Calu3 (cell line): ENCODE data around the gene KMT2A. TPM values are rescaled to one million over a fixed set of nuclear protein-coding genes. Genes with fewer than 3 reads are reported as not detected.

Source experiments
- BruUV-seq: library from RNA; stranded (reverse); fragments of 400-500 nt; replicated peaks from 2 replicates; lab custom pipeline; 2021; lab: Mats Ljungman, UMichigan
- CTCF ChIA-PET: fragments of 300-600 bp; sonication (Branson Sonifier 250); formaldehyde crosslinking; loops from one replicate; lab custom pipeline; 2022; ENCODE audit warnings: antibody characterized with exemption; lab: Charles Lee
- DNase-seq: peaks from one replicate; pipeline ENCODE4 v3.0.0; 2022
- H3K27ac Mint-ChIP-seq: one replicate; pipeline ENCODE4 v1.8.0; 2022; ENCODE audit warnings: mixed read lengths; ENCODE audit not compliant: unreplicated experiment
- H3K27me3 Mint-ChIP-seq: one replicate; pipeline ENCODE4 v1.8.0; 2022; ENCODE audit warnings: mixed read lengths; ENCODE audit not compliant: unreplicated experiment
- H3K36me3 Mint-ChIP-seq: one replicate; pipeline ENCODE4 v1.8.0; 2022; ENCODE audit warnings: mild to moderate bottlenecking, moderate library complexity, mixed read lengths; ENCODE audit not compliant: insufficient read depth, unreplicated experiment
- H3K4me1 Mint-ChIP-seq: one replicate; pipeline ENCODE4 v1.8.0; 2022; ENCODE audit warnings: mild to moderate bottlenecking, low read depth, mixed read lengths; ENCODE audit not compliant: unreplicated experiment
- H3K4me3 Mint-ChIP-seq: one replicate; pipeline ENCODE4 v1.8.0; 2022; ENCODE audit warnings: mild to moderate bottlenecking, low read depth, moderate library complexity, mixed read lengths; ENCODE audit not compliant: unreplicated experiment
- H3K9me3 Mint-ChIP-seq: one replicate; pipeline ENCODE4 v1.8.0; 2022; ENCODE audit warnings: low read depth, mixed read lengths; ENCODE audit not compliant: unreplicated experiment
- intact Hi-C: fragments of 100-400 bp; cut with micrococcal nuclease; formaldehyde crosslinking; loops from one replicate; pipeline ENCODE4 v1.10.0; 2022; ENCODE audit not compliant: unreplicated experiment
- total RNA-seq: library from RNA; stranded (reverse); gene quantifications from 2 replicates; pipeline ENCODE4 v1.2.3, GENCODE V29; 2022
- TF ChIP-seq, protein P1 (sequence below): fragments of 200-600 bp; IDR thresholded peaks from one replicate; pipeline ENCODE4 v1.8.0; 2022; ENCODE audit warnings: antibody characterized with exemption; ENCODE audit not compliant: unreplicated experiment

KMT2A gene
- total RNA-seq, 1 experiment from 2014 or later = 58.1 TPM

DNA sequence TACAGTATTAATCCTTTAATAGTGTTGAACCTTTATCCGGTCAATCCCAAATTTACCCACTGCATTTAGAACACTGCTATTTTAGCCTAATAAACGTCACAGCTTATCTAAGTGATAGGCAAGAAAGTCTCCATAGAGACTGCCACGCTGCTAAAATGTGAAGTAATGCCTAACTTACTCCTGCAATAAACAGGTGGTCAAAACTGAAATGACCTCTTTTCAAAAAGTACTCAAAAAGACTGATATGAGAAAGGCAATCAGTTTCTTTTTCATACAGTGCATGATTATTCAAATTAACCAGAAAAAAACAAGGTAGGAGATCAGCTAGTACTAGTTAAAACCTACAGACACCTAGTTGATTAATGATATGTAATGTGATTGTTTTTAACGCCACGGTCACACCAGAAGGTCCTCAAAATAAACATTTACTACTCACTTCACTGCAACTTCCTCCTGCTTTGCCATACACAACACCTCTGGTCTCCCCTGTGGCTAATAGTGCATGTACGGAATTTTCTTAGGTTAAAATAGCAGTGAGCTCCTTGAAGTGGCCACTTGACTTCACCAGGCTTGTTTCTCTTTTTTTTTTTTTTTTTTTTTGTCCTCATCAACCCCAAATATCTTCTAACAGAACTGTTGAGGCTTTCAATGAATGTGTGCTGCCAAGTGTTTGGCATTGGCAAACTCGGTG is 26.1 kb upstream of the KMT2A start:
- no TSS peak for BruUV-seq
- Mint-ChIP-seq H3K27me3 (no peaks in the 10 kb centered on the region), H3K4me3 (no peak overlapping the region), H3K27ac (no peak overlapping the region), H3K4me1 (no peaks in the 10 kb centered on the region), H3K36me3 (peaks cover 16% of the 10 kb centered on the region), H3K9me3 (no peaks in the 10 kb centered on the region)
- intact Hi-C loops = no loop called here
- DNase-seq = no peak
- TF ChIP-seq, protein P1, sequence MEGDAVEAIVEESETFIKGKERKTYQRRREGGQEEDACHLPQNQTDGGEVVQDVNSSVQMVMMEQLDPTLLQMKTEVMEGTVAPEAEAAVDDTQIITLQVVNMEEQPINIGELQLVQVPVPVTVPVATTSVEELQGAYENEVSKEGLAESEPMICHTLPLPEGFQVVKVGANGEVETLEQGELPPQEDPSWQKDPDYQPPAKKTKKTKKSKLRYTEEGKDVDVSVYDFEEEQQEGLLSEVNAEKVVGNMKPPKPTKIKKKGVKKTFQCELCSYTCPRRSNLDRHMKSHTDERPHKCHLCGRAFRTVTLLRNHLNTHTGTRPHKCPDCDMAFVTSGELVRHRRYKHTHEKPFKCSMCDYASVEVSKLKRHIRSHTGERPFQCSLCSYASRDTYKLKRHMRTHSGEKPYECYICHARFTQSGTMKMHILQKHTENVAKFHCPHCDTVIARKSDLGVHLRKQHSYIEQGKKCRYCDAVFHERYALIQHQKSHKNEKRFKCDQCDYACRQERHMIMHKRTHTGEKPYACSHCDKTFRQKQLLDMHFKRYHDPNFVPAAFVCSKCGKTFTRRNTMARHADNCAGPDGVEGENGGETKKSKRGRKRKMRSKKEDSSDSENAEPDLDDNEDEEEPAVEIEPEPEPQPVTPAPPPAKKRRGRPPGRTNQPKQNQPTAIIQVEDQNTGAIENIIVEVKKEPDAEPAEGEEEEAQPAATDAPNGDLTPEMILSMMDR = no peak
- CTCF ChIA-PET = interaction anchor here (0.6 kb wide), 1 partner anchor 26 kb away, joined by 3 read pairs; the partner anchor contains the start of gene KMT2A

DNA sequence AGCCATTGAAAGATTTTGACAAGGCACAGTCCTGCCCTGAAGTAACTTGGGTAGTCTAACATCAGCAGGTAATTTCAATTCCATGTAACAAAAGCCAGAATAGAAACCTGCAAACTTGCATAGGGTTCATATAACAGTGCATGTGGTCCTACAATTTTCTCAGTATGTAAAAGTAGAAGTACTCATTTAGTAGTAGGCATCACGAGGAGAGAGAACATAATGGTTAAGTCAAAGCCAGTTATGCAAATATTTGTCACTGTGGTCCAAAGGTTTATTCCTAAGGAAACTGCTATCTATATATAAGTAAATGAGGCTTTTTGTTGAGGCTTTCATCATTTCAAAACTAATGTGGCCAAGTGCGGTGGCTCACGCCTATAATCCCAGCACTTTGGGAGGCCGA is 24.8 kb upstream of the KMT2A start:
- TF ChIP-seq, protein P1 = no peak
- BruUV-seq = no TSS peak
- Mint-ChIP-seq H3K4me1 (no peaks in the 10 kb centered on the region), H3K36me3 (peaks cover 16% of the 10 kb centered on the region), H3K4me3 (no peak overlapping the region), H3K27ac (no peak overlapping the region), H3K27me3 (no peaks in the 10 kb centered on the region), H3K9me3 (no peaks in the 10 kb centered on the region)
- no peak for DNase-seq
- CTCF ChIA-PET = interaction anchor here (0.7 kb wide), 1 partner anchor 18 kb away, joined by 5 read pairs; no protein-coding TSS in a partner anchor
- intact Hi-C loops = no loop called here

DNA sequence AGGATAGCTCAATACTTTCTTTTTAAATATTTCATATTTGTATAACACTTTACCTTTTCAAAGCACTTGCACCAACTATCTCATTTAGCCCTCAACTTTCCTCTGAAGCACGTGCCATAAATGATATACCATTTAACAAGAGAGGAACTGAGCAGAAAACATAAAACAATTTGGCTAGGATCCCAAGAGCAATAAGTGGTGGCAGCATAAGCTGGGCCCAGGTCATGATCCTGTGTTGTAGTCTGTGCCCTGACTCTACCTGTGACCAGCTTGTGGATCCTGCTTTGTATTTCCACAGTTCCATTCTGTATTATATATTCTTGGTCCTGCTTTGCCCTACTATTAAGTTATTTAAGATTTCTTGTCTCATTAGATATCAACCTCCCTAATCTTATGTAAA is 23.4 kb upstream of the KMT2A start:
- no peak for DNase-seq
- BruUV-seq = no TSS peak
- CTCF ChIA-PET = interaction anchor here (0.6 kb wide), 1 partner anchor 27 kb away, joined by 3 read pairs; no protein-coding TSS in a partner anchor
- H3K27me3 Mint-ChIP-seq = no peaks in the 10 kb centered on the region
- peaks cover 14% of the 10 kb centered on the region for H3K36me3 Mint-ChIP-seq
- no peak overlapping the region for H3K4me3 Mint-ChIP-seq
- intact Hi-C loops = no loop called here
- no peaks in the 10 kb centered on the region for H3K9me3 Mint-ChIP-seq
- H3K27ac Mint-ChIP-seq = no peak overlapping the region
- H3K4me1 Mint-ChIP-seq = peaks cover 6% of the 10 kb centered on the region
- TF ChIP-seq, protein P1 = no peak

DNA sequence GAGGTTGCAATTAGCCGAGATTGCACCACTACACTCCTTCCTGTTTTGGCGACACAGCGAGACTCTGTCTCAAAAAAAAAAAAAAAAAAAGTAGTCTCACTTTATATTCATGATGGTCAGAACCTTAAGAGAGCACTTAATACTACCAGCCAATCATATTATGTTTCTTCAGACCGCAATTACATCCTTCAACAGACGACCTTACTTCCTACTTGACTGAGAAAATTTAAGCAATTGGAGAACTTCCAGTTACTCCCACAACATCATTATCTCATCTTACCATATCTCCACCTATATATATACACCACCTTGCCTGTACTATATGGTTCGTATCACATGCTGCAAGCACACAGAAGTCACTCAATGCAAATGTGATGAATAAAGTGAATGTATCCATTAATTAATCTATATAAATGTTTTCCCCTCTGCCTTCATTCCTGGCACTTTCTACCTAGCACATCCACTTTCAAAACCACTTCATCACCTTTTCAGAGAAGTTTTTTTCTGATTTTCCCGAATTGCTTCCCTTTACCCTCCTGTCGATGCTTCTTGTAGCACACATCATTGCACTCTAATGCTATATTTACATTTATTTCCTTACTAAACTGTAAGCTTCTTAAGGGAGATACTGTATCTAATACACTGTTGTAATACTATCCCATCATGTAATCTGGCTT is 21.1 kb upstream of the KMT2A start:
- CTCF ChIA-PET = no interaction called here
- H3K36me3 Mint-ChIP-seq = peaks cover 8% of the 10 kb centered on the region
- H3K9me3 Mint-ChIP-seq = no peaks in the 10 kb centered on the region
- no peak overlapping the region for H3K27ac Mint-ChIP-seq
- no peak for DNase-seq
- H3K4me3 Mint-ChIP-seq = no peak overlapping the region
- no peaks in the 10 kb centered on the region for H3K27me3 Mint-ChIP-seq
- intact Hi-C loops = no loop called here
- no TSS peak for BruUV-seq
- H3K4me1 Mint-ChIP-seq = peaks cover 20% of the 10 kb centered on the region
- TF ChIP-seq, protein P1 = no peak
